ENCODE measurements around the gene KCNIP2. TPM values are rescaled to one million over a fixed set of nuclear protein-coding genes. Genes with fewer than 3 reads are reported as not detected.

Gene KCNIP2
- total RNA-seq (2021; ENCODE audit: unreplicated experiment) (4.3 TPM), Bru-seq, nascent RNA (percentile 75 among the genes with signal in this experiment), BruChase-seq, experiment 1, labeled RNA remaining after a 2-hour chase (percentile 91 among the genes with signal in this experiment), BruChase-seq, experiment 2, labeled RNA remaining after a 6-hour chase (percentile 93 among the genes with signal in this experiment)
- polyA plus RNA-seq (2012; ENCODE audit: insufficient read length), result 2.7 TPM
- long read RNA-seq, partial matches to known transcripts, result 0 of 2 reads
- long read RNA-seq, other reads (novel, unspliced or antisense), result 2 of 2 reads

DNA sequence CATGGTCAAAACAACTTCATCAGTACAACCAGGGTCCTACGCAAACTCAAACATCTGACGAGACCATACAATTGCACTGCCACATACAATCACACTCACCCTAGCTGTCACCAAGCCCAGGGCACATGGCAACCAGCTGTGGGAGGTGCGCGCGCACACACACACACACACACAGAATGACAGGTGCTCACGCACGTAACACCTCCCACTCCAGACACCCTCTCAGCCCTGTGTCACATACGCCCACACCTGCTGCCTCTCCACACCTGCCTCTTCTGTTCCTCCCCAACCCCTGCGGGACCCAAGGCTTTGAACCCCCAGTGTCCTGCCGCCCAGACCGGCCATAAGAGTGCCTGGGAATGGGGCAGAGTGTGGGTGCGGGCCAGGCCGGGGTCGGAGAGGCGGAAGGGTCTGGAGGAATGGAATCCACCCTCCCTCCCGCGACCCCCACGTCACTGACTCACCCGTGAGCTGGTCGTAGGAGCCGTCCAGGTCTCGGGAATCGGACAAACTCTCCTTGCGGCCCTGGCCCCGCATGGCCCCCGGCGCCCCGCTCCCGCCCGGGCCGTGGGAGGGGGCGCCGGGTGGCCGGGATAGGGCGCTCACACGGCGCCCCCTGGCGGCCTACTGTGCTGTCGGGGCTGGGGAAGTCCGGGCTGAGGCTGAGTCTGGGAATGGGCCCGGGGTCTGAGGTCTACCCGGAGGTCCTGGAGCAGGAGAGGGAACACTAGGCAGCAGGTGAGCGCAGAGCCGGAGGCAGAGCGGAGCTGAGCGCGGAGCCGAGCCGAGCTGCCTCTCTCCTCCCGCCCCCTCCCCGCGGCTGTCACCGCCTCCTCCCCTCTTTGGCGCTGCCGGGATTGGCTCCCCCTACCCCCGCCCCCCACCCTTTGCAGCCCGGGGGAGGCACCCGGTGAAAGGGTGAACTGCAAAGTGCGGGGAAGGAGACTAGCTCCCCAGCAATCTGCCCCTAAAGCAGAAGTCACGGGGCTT, at the start of gene KCNIP2:
KCNIP2 (minus strand) TSS at position 769 of the 990 bp plus-strand sequence; CDS start at position 537, 232 bp downstream.
- H3K4me3 ChIP-seq (ENCODE audit: low read depth in 2 of 2, low read length in 2 of 2), result peak within 1 kb of the TSS in 1 of 2 experiments; percentile 13; a peak in 1 of 4 replicates
- ATAC-seq, result no peak
- no peaks in the 10 kb centered on the region for H3K27me3 ChIP-seq (ENCODE audit: control insufficient read depth, insufficient read depth, low read length)
- no peaks in the 10 kb centered on the region for H3K36me3 ChIP-seq (ENCODE audit: control insufficient read depth, insufficient read depth, low read length)
- H3K4me1 ChIP-seq (ENCODE audit: control insufficient read depth, insufficient read depth, low read length), result peaks cover 5% of the 10 kb centered on the region; the same call in 1 of the 2 replicates
- no peaks in the 10 kb centered on the region for H3K9me3 ChIP-seq (ENCODE audit: control insufficient read depth, insufficient read depth, low read depth, low read length)
- DNase-seq (ENCODE audit: low read depth, low spot score), result no peak
- no peak within 1 kb of the TSS for H3K27ac ChIP-seq (ENCODE audit: low read length)
- no peak for TF ChIP-seq SIN3A (IDR thresholded peaks at IDR 0.05; ENCODE audit: borderline replicate concordance, insufficient read depth, low read depth, low read length)
- no peak for TF ChIP-seq TCF7L2 (IDR thresholded peaks at IDR 0.05; ENCODE audit: low read depth, low read length)
- TF ChIP-seq POLR2AphosphoS5 (IDR thresholded peaks at IDR 0.05; ENCODE audit: low read depth, low read length), result no peak
- TF ChIP-seq, protein P1, sequence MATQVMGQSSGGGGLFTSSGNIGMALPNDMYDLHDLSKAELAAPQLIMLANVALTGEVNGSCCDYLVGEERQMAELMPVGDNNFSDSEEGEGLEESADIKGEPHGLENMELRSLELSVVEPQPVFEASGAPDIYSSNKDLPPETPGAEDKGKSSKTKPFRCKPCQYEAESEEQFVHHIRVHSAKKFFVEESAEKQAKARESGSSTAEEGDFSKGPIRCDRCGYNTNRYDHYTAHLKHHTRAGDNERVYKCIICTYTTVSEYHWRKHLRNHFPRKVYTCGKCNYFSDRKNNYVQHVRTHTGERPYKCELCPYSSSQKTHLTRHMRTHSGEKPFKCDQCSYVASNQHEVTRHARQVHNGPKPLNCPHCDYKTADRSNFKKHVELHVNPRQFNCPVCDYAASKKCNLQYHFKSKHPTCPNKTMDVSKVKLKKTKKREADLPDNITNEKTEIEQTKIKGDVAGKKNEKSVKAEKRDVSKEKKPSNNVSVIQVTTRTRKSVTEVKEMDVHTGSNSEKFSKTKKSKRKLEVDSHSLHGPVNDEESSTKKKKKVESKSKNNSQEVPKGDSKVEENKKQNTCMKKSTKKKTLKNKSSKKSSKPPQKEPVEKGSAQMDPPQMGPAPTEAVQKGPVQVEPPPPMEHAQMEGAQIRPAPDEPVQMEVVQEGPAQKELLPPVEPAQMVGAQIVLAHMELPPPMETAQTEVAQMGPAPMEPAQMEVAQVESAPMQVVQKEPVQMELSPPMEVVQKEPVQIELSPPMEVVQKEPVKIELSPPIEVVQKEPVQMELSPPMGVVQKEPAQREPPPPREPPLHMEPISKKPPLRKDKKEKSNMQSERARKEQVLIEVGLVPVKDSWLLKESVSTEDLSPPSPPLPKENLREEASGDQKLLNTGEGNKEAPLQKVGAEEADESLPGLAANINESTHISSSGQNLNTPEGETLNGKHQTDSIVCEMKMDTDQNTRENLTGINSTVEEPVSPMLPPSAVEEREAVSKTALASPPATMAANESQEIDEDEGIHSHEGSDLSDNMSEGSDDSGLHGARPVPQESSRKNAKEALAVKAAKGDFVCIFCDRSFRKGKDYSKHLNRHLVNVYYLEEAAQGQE (IDR thresholded peaks at IDR 0.05; ENCODE audit: insufficient read depth in 1 of 2, low read depth in 2 of 2, low read length in 1 of 2), result no peak
- no peak; the same call in 1 of the 2 replicates for TF ChIP-seq CTCF (IDR thresholded peaks at IDR 0.05)
- no TSS peak for BruUV-seq (replicated peaks)
- in situ Hi-C loops (cut with HindIII; ENCODE audit: low pct_unique_long_range_greater_than_20kb, low sequenced_read_pairs) (no loop called here), intact Hi-C loops (cut with micrococcal nuclease; ENCODE audit: unreplicated experiment) (no loop called here)
- ChIA-PET CTCF (interaction anchor here (0.6 kb wide), 1 partner anchor 132 kb away, joined by 3 read pairs; no protein-coding TSS in a partner anchor), POLR2A (no interaction called here)

DNA sequence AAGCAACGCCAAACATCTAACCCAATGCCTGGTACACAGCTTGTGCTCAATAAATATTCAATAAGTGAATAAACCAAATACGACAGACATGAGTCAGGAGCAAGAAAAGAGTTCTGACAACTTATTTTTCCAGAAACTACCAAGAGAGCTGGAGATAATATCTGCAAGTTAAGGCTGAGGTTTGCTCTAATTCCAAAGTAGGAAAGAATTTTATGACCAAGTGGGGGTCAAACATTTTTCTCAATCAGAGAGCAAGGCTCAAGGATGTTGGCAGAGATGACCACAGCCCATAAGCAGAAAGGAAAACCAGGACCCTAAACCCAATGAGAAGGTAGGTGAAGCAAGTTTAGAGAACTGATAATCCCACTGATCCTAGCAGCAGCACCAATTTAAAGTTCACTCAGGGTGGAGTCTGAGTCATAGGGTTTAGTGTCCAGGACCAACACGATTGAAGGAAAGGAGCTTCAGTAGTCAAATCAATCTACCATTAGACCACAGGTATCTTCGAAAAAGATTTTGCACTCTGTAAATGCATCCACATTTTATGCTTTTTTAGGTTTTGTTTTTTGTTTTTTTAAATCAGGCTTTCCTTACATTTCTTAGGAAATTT, 49.3 kb upstream of the KCNIP2 start:
- CTCF ChIA-PET, result interaction anchor here (0.7 kb wide), 2 partner anchors 116 to 882 kb away, joined by 3 read pairs; no protein-coding TSS in a partner anchor
- Histone ChIP-seq H3K9me3 (ENCODE audit: control insufficient read depth, insufficient read depth, low read depth, low read length) (no peaks in the 10 kb centered on the region), H3K27ac (ENCODE audit: low read length) (no peak overlapping the region), H3K36me3 (ENCODE audit: control insufficient read depth, insufficient read depth, low read length) (no peaks in the 10 kb centered on the region), H3K4me1 (ENCODE audit: control insufficient read depth, insufficient read depth, low read length) (peaks cover 5% of the 10 kb centered on the region; the same call in 1 of the 2 replicates), H3K27me3 (ENCODE audit: control insufficient read depth, insufficient read depth, low read length) (no peaks in the 10 kb centered on the region), H3K4me3 (ENCODE audit: low read depth in 2 of 2, low read length in 2 of 2) (no peak overlapping the region)
- intact Hi-C loops (cut with micrococcal nuclease; ENCODE audit: unreplicated experiment) (loop anchor here (5.0 kb wide), 1 partner anchor 109 kb away; no protein-coding TSS in a partner anchor), in situ Hi-C loops (cut with HindIII; ENCODE audit: low pct_unique_long_range_greater_than_20kb, low sequenced_read_pairs) (no loop called here)
- TF ChIP-seq POLR2AphosphoS5 (IDR thresholded peaks at IDR 0.05; ENCODE audit: low read depth, low read length) (no peak), SIN3A (IDR thresholded peaks at IDR 0.05; ENCODE audit: borderline replicate concordance, insufficient read depth, low read depth, low read length) (no peak), TCF7L2 (IDR thresholded peaks at IDR 0.05; ENCODE audit: low read depth, low read length) (no peak), CTCF (IDR thresholded peaks at IDR 0.05) (no peak)
- TF ChIP-seq, protein P1 (IDR thresholded peaks at IDR 0.05; ENCODE audit: insufficient read depth in 1 of 2, low read depth in 2 of 2, low read length in 1 of 2), result no peak
- ATAC-seq, result no peak
- no peak for DNase-seq (ENCODE audit: low read depth, low spot score)
- POLR2A ChIA-PET, result no interaction called here
- no TSS peak for BruUV-seq (replicated peaks)

All from Panc1 (cell line).